ENCODE measurements around the gene ANKRD9.
"Not testable (repeated sequence)": the region's sequence is repeated elsewhere in the genome, so short reads cannot be mapped to it uniquely, and the experiment has no call there.

ANKRD9 gene, protein sequence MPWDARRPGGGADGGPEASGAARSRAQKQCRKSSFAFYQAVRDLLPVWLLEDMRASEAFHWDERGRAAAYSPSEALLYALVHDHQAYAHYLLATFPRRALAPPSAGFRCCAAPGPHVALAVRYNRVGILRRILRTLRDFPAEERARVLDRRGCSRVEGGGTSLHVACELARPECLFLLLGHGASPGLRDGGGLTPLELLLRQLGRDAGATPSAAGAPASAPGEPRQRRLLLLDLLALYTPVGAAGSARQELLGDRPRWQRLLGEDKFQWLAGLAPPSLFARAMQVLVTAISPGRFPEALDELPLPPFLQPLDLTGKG

DNA sequence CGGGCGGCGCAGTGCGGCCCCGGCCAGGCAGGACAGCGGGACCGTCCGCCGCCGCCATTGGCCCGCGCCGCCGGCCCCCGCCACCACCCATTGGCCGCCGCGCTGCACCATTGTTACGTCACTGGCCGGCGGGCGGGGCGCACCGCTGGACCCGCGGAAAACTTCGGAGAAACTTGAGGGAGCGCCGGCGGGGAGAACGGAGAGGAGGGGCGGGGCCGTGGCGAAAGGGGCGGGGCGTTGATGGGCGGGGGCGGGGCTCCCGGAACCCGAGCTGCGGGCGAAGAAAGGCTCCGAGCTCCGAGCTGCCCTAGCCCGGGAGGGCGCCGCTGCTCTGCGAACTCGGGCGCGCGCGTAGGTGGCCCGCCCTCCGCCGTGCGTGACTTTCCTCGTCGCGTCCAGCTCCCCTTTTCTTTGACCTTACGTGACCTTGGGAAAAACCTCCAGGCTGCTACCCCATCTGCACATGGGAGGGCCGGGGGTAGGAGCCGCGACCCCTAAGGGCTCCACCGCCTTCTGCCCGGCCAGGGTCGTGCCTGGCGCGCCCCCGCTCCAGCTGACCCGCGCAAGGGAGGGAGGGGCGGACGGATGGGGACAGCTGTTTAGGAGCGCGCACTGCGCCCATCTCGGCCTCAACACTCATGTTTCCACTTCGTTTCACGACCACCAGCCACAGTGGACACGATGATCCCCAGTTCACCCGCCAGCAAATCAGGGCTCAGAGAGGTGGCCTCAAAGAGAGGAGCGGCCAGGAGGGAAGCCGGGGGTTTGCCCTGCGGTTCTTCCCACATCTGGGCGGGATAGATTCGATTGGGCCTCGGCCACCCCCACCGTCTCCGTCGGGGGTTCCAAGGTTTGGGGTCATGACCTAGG is at the start of gene ANKRD9:
Gene ANKRD9, minus strand, starts transcription at position 31 of the 870 bp plus-strand sequence. CDS start 1,887 bp downstream, outside the sequence.
- peak; percentile 86 for DNase-seq (ENCODE audit: low read depth)

DNA sequence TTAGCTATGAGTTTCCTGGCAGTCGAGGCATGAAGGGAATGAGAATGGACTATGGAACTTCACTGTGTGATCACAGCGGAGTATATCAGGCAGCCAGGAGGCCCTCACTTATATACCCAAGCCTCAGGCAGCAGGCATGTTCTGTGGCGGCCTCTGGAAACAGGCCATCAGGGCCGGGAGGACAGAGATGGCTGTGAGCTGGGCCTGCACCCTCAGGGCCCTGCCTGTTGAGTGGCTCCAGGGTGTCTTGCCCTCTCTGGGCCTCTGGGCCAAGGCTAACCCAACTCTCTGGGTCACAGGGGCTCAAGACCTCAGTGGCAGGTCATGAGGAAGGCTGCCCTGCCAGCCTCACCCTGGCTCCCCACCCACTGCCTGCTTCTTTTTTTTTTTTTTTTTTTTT is 49.0 kb upstream of the ANKRD9 start:
- no peak for DNase-seq (ENCODE audit: low read depth)

DNA sequence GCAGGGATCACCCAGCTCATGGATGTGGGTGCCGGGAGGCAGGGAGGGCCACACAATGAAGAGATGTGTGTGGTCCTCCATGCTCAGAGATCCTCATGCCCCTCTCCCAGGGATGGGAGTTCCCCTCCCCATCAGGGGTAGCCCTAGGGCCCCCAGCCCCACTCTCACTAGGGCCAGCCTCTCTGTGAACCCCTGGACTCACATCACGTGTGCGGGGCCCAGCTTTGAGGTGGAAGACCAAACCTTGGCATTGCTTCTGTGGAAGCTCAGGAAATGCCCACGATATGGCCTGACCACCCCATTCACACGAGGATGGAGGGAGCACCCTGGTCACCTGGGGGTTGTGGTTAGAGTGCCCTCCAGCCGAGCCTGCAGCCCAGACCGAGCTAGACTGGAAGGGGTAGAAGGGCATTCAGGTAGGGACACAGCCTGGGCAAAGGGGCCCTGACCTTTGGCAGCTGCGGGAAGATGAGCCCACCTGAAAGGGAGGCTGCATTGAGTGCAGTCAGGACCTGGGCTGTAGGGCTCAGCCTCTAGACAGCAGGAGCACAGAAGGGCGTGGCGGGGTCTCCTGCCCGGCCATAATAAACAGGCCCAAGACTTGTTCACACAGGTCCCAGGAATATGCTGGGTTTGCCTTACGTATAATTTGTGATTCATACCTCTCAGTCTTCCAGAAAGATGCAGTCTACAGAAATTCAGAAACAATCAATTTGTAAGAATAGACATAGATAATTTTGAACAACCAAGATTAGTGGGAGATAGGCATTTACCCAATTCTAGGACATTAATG is 48.1 kb upstream of the ANKRD9 start:
- no peak for DNase-seq (ENCODE audit: low read depth)

DNA sequence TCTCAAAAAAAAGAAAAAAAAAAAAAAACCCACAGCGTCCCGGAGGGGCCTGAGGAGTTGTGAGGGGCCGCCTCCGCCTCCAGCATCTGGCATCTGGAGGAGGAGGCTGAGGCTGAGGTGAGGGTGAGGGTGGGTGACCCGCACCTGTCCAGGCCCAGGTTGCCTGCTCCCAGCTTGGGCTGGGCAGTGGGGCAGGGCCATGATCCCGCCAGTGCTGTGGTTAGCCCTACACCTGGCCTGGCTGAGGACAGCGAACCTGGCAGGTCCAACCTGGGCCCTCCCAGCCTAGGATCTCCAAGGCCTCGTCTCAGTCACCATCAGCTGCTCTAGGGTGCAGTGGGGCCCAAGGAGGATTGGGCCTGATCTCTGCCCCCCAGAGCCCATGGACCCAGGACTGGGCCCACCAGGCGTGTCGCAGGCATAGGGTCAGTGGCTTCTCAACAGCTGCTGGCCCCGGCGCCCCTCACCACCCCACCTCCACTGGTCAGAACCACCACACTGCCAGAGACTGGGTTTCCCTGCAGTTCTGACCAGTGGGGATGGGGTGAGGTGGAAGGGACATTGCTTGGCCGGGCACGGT is 46.6 kb upstream of the ANKRD9 start:
- DNase-seq (ENCODE audit: low read depth): no peak

DNA sequence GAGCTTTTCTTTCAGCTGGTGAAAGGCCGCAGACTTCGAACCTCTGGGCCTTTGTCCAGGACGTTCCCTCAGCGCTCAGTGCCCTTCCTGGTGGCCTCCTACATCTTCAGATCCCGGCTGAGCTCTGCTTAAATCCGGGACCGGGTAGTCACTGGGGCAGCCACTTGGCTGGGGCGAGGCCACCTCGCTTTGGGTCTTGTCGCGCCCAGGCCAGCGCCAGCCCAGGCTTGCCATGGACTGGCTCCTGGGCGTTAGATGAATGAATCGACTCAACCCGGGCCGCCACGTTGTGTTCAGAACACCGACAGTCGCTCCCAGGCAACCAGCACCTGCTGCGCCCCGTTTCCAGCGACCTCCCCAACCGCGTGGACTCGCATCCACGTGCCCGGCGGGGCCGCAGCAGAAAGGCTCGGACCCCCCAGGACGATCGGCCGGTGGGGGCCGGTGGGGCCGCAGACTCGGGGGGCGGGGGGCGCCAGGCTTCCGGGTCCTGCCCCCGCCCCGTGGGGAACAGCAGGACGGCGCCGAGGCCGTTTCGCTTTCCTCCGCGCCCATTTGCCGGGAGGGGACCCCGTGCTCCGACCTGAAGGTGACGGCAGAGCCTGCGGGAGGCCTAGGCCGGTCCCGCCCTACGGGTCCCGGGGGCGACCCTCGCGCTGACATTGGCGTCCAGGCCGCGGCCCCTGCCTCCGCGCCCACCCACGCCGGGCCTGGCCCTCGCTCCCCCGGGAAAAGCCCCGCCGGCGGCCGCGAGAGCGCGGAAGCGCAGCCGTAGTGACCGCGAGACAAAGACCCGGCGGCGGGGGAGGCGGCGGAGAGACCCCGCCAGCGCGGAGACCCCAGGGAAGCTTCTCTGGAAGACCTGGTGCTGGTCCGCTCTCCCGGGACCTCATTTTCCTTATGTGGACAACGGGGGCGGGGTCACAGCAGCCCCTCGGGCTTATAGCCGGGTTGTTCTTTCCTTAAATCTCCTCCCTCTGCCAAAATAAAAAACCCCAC is 45.5 kb upstream of the ANKRD9 start:
- peak; percentile 38 for DNase-seq (ENCODE audit: low read depth)

DNA sequence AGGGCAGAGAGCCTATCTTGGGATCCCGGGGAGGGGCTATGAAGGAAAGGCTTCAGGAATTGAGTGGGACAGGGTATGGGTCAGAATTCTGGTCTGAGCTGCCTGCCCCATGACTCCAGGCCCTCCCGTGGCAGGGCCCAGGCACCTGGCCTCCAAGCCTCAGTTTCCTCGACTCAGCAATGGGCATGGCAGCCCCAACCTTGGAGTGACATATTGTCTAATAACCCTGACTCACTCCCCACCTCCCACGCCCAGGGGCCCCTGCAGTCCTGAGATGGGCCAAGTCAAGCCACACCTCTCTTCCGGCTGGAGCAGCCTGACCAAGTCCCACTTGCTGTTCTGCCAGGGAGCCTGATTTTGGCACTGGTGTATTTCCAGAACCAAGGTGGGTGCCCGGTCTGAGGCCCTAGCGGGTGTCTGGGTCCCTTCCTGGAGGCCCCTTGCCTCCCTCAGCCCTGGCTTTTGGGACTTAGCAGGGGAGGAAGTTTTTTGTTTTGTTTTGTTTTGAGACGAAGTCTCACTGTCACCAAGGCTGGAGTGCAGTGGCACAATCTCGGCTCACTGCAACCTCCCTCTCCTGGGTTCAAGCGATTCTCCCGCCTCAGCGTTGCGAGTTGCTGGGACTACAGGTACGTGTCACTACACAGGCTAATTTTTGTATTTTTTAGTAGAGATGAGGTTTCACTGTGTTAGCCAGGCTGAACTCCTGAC is 42.6 kb upstream of the ANKRD9 start:
- DNase-seq (ENCODE audit: low read depth): peak; percentile 12

DNA sequence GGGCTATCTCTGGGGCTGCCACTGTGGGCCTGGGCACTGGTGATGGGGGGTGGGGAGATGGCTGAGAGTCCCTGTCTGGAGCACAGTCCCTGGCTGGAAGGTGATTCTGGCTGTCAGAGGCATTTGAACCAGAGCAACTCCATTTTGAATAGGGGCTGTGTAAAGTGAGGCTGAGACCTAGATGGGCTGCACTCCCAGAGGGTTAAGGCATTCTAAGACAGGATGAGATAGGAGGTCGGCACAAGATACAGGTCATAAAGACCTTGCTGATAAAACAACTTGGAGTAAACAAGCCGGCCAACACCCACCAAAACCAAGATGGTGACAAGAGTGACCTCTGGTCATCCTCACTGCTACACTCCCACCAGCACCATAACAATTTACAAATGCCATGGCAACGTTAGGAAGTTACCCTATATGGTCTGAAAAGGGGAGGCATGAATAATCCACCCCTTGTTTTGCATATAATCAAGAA is 41.4 kb upstream of the ANKRD9 start:
- DNase-seq (ENCODE audit: low read depth): not testable (repeated sequence)

DNA sequence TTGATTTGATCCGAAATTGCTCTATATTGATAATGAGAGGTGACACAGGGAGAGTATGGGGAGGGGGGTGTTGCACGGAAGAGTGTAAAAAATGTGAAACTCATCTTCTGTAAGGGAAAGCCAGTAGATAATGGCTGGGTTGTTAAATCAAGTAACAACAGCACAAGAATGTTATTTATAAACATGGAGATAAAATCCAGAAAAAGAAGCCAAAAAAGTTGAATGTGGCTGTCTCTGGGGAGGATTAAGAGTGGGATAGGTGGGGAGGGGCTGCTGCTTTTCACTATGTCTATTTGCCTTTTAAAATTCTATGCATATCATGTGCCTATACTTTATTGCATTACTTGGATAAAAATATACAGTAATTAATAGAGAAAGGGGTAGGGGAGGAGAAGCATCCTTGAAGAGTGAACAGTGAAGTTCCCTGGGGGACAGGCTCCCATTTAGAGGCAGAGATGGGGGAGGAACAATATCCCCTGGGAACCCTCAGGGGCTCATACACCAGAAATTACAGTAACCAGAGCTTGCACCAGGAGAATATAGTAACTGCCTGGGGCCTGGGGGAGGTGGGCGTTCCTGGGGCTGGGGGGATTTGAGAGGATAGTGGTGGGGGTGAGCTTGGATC is 39.2 kb upstream of the ANKRD9 start:
- DNase-seq (ENCODE audit: low read depth): no peak

DNA sequence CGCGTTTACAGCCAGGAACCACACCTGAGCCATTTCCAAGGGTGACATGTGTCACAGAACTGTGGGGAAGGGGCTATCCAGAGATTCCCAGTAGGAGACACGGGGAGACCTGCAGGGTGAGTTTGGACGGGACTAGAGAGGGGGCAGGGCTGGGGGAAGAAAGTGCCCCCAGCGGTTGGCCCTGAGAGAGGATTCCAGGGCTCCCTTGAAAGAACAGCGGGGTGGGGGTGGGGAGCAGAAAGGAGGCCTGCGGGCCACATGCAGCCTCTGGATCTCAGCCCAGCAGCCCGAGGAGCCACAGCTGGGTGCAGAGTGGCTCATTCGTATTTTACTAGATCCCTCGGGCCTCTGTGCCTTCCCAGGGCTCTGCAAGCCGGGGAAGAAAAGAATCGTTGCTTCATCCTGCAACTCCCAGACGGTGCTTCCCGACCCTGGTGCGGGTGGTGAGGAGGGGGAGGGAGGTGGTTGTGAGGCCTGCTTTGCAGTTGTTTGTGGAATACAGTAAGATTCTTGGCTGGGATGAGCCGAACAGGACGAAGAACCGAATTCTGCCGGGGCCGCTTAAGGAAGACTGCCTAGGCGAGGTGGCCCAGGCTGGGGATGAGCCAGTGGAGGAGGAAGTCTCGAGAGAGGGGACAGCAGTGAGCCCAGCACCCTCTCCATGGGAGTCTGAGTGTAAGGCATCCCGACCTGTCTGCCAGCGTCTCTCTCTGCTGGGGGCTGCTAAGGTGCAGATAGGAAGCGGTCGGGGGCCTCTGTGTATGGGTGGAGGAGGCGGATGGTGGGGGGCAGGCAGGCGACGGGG is 36.1 kb upstream of the ANKRD9 start:
- DNase-seq (ENCODE audit: low read depth): no peak

DNA sequence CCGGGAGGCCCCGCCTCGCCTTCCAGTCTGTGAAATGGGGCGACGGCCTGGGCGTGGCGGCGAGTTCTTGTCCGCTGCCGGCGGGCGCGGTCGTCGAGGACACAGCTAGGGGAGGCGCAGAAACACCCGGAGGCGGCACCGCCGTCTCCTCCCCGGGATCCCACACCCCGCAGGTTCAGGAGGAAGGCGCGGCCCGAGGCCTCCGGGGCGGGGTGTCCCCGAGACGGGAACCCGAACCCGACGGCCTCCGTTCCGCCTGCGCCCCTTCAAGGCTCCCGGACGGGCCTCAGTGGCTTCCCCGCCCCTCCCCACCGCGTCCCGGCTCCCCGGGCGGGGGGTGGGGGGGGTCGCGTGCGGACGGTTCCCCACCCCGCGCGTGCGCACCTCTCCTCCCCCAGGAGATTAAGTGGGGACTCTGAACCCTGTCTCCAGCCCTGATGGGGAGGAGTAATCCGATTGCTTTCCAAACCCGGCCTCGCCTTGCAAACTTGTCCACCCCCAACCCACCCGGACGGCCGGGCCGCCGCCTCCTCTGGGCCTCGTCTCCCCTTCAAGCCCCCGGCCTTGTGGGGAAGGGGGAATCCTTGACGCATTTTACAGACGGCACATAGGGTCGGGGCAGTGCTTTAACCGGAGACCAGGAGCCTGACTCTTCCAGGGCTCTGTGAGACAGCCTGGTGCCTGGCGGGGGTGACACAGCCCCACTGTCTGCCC is 35.3 kb upstream of the ANKRD9 start:
- no peak for DNase-seq (ENCODE audit: low read depth)

DNA sequence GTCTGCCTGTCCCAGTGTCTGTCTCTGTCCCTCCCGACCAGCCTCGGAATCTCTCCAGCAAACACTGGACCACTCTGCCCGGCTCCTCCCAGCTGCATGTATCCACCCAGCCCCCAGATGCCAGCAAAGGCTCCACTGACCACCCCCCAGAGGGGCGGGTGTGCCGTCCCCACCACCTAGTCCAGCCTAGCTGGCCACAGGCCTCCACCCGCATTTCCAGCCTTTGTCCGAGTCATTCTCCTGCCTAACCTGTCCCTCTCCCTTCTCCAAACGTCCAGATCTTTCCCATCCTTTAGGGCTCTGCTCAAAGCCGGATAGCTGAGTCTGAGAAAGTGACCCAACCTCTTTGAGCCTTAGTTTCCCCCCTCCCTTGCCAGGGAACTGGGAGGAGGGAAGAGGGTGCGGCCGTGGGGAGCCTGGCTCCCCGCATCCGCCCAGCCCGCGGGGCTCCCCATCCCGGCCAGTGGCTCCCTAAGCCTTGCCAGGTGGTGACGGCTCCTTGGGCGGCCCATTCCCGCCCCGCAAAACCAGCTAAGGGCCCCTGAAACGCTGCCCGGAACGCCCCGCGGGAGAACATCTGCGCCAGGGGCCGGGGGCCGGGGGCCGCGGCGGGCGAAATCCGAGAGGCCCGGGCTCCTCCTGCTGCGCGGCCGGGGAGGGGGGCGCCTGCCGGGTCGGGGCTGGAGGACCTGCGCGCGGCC is 34.6 kb upstream of the ANKRD9 start:
- DNase-seq (ENCODE audit: low read depth): no peak

DNA sequence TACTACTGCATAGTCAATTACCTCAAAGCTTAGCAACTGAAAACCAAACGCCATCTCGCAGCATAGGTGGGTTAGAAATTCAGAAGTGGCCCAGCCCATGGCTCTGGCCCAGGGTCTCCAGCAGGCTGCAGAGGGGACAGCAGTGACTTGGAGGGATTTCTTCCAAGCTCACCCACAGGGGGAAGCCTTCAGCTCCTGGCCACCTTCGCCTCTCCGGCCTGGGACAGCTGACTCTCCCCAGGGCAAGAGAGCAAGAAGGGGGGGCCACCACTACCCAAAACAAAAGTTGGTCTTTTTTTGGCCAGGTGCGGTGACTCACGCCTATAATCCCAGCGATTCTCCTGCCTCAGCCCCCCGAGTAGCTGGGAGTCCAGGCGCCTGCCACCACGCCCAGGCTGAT is 32.2 kb upstream of the ANKRD9 start:
- DNase-seq (ENCODE audit: low read depth): no peak

DNA sequence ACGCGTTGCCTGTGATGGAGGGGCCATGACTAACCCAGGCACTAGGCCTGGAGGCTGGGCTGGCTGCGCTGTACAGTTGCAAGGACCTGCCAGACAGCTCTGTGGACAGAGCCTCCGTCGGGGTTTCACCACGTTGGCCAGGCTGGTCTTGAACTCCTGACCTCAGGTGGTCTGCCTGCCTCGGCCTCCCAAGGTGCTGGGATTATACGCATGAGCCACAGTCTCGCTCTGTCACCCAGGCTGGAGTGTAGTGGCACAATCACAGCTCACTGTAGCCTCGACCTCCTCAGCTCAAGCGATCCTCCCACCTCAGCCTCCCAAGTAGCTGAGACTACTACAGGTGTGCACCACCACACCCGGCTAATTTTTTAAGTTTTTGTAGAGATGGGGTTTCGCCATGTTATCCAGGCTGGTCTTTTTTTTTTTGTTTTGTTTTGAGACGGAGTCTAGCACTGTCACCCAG is 31.5 kb upstream of the ANKRD9 start:
- DNase-seq (ENCODE audit: low read depth): not testable (repeated sequence)

DNA sequence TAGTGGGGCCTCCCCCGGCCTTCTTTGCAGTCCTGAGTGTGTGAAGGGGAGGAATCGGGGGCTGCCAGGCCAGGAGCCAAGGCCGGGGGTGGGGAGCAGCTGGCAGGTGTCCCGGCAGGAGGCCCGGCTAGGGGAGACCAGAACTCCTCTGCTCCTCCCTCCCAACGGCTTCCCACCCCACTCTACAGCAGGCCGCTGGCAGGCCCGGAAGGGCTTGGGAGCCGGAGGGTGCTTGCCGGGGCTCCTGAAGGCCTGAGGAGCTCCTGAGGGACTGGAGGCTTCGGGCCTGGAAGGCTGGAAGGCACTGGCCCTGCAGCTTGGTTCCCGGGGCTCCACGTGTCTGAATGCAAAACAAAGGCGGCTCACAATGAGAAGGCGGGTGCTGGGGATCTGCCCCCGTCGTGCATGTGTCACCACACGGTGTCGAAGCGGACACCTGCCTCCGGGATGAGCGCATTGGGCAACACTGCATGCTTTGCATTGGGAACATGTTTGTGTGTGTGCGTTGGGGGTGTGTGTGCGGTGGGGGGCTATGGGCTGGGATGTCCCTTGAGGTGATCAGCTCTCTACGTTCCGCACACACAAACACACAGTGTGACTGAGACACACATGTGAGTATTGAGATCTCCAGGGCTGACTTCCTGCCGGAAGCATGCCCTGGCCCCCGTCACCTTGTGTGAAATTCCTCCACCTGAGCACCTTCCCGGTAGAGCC is 30.9 kb upstream of the ANKRD9 start:
- DNase-seq (ENCODE audit: low read depth): no peak

DNA sequence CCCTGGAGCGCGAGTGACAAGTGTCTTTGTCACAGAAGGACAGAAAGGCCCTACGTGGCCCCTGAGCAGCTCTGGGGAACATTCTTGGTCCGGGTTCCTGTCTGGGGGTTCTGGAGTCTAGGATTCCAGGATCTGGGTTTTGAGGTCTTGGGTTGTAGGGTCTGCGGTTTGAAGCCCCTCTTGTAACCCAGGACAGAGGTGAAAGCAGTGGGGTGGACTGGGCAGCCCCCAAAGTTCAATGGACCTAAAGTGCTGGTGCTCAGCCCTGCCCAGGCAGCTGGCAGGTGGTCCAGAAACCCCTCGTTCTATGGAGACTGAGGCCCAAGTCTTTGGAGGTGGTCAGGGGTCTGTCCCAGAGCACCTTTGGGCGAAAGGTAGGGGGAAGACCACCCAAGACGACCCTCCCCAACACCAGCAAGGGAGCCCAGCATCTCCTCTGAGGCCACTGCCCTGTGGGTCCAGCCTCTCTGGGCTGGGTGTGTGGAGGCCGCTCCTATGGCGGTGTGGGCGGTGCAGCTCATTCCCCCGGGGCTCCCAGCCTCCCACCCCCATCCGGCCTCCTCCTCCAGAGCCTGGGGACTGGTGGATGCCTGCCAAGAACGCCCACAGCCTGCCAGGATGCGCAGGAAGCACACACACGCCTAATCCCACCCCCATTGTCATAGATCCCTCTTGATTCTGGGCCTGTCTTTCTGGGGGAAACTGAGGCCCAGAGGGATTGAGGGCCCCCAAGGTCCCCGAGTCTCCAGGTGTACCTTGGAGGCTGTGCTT is 30.2 kb upstream of the ANKRD9 start:
- DNase-seq (ENCODE audit: low read depth): no peak

Measured in stimulated activated CD8-positive, alpha-beta memory T cell treated with anti-CD3 and anti-CD28 coated beads, Interleukin-4, amount 100 ng/mL, for 24 hours (primary cell).